A549 (cell line): ENCODE data around the gene IRAK1. TPM values are rescaled to one million over a fixed set of nuclear protein-coding genes. Genes with fewer than 3 reads are reported as not detected.

Experiments
- ATAC-seq, 2 experiments: fragments of 200-7000 bp in 1 of 2; fragments of >200 bp in 1 of 2; cut with Nextera tagmentation in 1 of 2; cut with Tn5 transposase in 1 of 2; 3 replicates each; pipeline versions ENCODE4 v1.8.0 to v1.9.1; 2018 to 2020; ENCODE audit warnings: mild to moderate bottlenecking in 1 of 2, moderate library complexity in 1 of 2
- CTCF ChIA-PET: fragments of 300-600 bp; sonication (Branson Sonifier 250); formaldehyde crosslinking; extraction: SDS; loops from one replicate; lab custom pipeline; 2021; ENCODE audit warnings: antibody characterized with exemption, inconsistent platforms; lab: Yijun Ruan, JAX
- POLR2A ChIA-PET: fragments of 350-600 bp; formaldehyde crosslinking; extraction: SDS; loops from one replicate; lab custom pipeline; 2021; ENCODE audit warnings: antibody characterized with exemption, inconsistent platforms; lab: Yijun Ruan, JAX
- DNase-seq, 2 experiments: peaks; one replicate each; pipeline versions ENCODE4 v3.0.0 to v3.0.0-alpha.2; 2011 to 2016; ENCODE audit warnings: low read depth in 1 of 2, low spot score in 1 of 2
- FAIRE-seq: peaks from 2 replicates; lab custom pipeline; 2011; peaks lifted over from hg19 to GRCh38; lab: Jason Lieb, UNC
- H3K27ac ChIP-seq, 2 experiments: fragments of >200 bp; sonication (Bioruptor Twin); formaldehyde crosslinking; 3 replicates each; pipeline ENCODE4 v1.5.1; 2016 to 2017
- H3K4me1 ChIP-seq: fragments of >200 bp; sonication (Bioruptor Twin); formaldehyde crosslinking; 3 replicates; pipeline ENCODE4 v1.6.1; 2016
- H3K4me2 ChIP-seq: fragments of >200 bp; sonication (Bioruptor Twin); formaldehyde crosslinking; 3 replicates; pipeline ENCODE4 v1.6.1; 2016
- H3K4me3 ChIP-seq: fragments of >200 bp; sonication (Bioruptor Twin); formaldehyde crosslinking; 3 replicates; pipeline ENCODE4 v1.5.1; 2016
- H3K9me3 ChIP-seq: fragments of >200 bp; sonication (Bioruptor Twin); formaldehyde crosslinking; 3 replicates; pipeline ENCODE4 v1.6.1; 2016
- BHLHE40 ChIP-seq: IDR thresholded peaks from 2 replicates; pipeline ENCODE4 v1.6.1; 2012; ENCODE audit warnings: low read depth, low read length, inconsistent platforms
- CHD2 ChIP-seq: fragments of 150-350 bp; IDR thresholded peaks from 2 replicates; pipeline ENCODE4 v1.6.1; 2014; ENCODE audit warnings: low read length; ENCODE audit not compliant: partially characterized antibody
- CTCF ChIP-seq: fragments of >200 bp; sonication (Bioruptor Twin); formaldehyde crosslinking; IDR thresholded peaks from 3 replicates; pipeline ENCODE4 v1.5.1; 2016
- E2F6 ChIP-seq: IDR thresholded peaks from 2 replicates; pipeline ENCODE4 v1.6.1; 2012; ENCODE audit warnings: low read depth, borderline replicate concordance
- EHF ChIP-seq: fragments of 250-450 bp; sonication (Bioruptor Pico); IDR thresholded peaks from 2 replicates; pipeline ENCODE4 v1.5.0; 2020; ENCODE audit warnings: mild to moderate bottlenecking
- EHMT2 ChIP-seq: fragments of 200-600 bp; sonication (generic); IDR thresholded peaks from 2 replicates; pipeline ENCODE4 v1.6.1; 2016; ENCODE audit warnings: antibody characterized with exemption, low read depth, mild to moderate bottlenecking, moderate library complexity
- ELK1 ChIP-seq: fragments of 150-350 bp; IDR thresholded peaks from 2 replicates; pipeline ENCODE4 v1.6.1; 2014; ENCODE audit warnings: low read depth, mild to moderate bottlenecking, low read length
- ESRRA ChIP-seq: fragments of 150-350 bp; IDR thresholded peaks from 2 replicates; pipeline ENCODE4 v1.6.1; 2014; ENCODE audit warnings: mild to moderate bottlenecking, low read length, borderline replicate concordance
- GATA3 ChIP-seq: IDR thresholded peaks from 2 replicates; pipeline ENCODE4 v1.6.1; 2012; ENCODE audit warnings: borderline replicate concordance
- HDAC2 ChIP-seq: fragments of 200-600 bp; sonication (generic); IDR thresholded peaks from 2 replicates; pipeline ENCODE4 v1.6.1; 2016
- HES2 ChIP-seq: fragments of >200 bp; sonication (Bioruptor Twin); formaldehyde crosslinking; IDR thresholded peaks from 2 replicates; pipeline ENCODE4 v1.6.1; 2016
- HEYL ChIP-seq: fragments of 250-450 bp; sonication (Bioruptor Pico); IDR thresholded peaks from 2 replicates; pipeline ENCODE4 v1.8.0; 2021; ENCODE audit warnings: mild to moderate bottlenecking, moderate library complexity
- HOXB13 ChIP-seq: fragments of 250-450 bp; sonication (Bioruptor Pico); IDR thresholded peaks from 2 replicates; pipeline ENCODE4 v1.5.0; 2020; ENCODE audit warnings: low read depth, mild to moderate bottlenecking, moderate library complexity
- JUN ChIP-seq, 2 experiments: fragments of >200 bp; sonication (Bioruptor Twin); formaldehyde crosslinking; IDR thresholded peaks; 2 replicates in 1 of 2; 3 replicates in 1 of 2; pipeline ENCODE4 v1.6.1; 2016 to 2017
- KDM5A ChIP-seq: fragments of 200-600 bp; sonication (generic); IDR thresholded peaks from 2 replicates; pipeline ENCODE4 v1.6.1; 2016; ENCODE audit warnings: antibody characterized with exemption, mild to moderate bottlenecking
- MYC ChIP-seq: IDR thresholded peaks from 2 replicates; pipeline ENCODE4 v1.6.1; 2012; ENCODE audit warnings: mild to moderate bottlenecking, inconsistent platforms, low read length, improper control_type of control experiment, borderline replicate concordance
- NR3C1 ChIP-seq: fragments of >200 bp; sonication (Bioruptor Twin); formaldehyde crosslinking; IDR thresholded peaks from 3 replicates; pipeline ENCODE4 v1.6.1; 2017
- PBX3 ChIP-seq: IDR thresholded peaks from 2 replicates; pipeline ENCODE4 v1.6.1; 2012
- PHF8 ChIP-seq: fragments of 200-600 bp; sonication (generic); IDR thresholded peaks from 2 replicates; pipeline ENCODE4 v1.6.1; 2016; ENCODE audit warnings: low read depth, mild to moderate bottlenecking, antibody characterized with exemption, moderate library complexity, borderline replicate concordance
- POLR2A ChIP-seq: IDR thresholded peaks from 2 replicates; pipeline ENCODE4 v1.6.1; 2012; ENCODE audit warnings: mild to moderate bottlenecking, low read length
- POLR2AphosphoS2 ChIP-seq: conservative IDR thresholded peaks from 2 replicates; pipeline ENCODE4 v1.6.1; 2012; ENCODE audit warnings: low read length, improper control_type of control experiment, inconsistent platforms
- RAD21 ChIP-seq, 2 experiments: fragments of >200 bp in 1 of 2; sonication (Bioruptor Twin) in 1 of 2; formaldehyde crosslinking in 1 of 2; IDR thresholded peaks in 1 of 2; conservative IDR thresholded peaks in 1 of 2; 2 replicates in 1 of 2; 3 replicates in 1 of 2; pipeline ENCODE4 v1.6.1; 2012 to 2018; ENCODE audit warnings: inconsistent platforms in 1 of 2
- RFX5 ChIP-seq: fragments of 450-650 bp; IDR thresholded peaks from 2 replicates; pipeline ENCODE4 v1.7.1; 2014; ENCODE audit warnings: antibody characterized with exemption, mild to moderate bottlenecking, moderate library complexity
- SREBF2 ChIP-seq: fragments of 450-650 bp; IDR thresholded peaks from 2 replicates; pipeline ENCODE4 v1.6.1; 2014; ENCODE audit warnings: mild to moderate bottlenecking, moderate library complexity
- TFCP2L1 ChIP-seq: fragments of 250-450 bp; sonication (Bioruptor Pico); IDR thresholded peaks from 2 replicates; pipeline ENCODE4 v1.5.0; 2021; ENCODE audit warnings: mild to moderate bottlenecking
- TP53 ChIP-seq: fragments of 250-450 bp; sonication (Bioruptor Pico); IDR thresholded peaks from 2 replicates; pipeline ENCODE4 v1.5.0; 2021; ENCODE audit warnings: mild to moderate bottlenecking, moderate library complexity
- USF2 ChIP-seq: fragments of 450-650 bp; IDR thresholded peaks from 2 replicates; pipeline ENCODE4 v1.6.1; 2014; ENCODE audit warnings: antibody characterized with exemption
- ZFP36 ChIP-seq: fragments of 450-650 bp; IDR thresholded peaks from 2 replicates; pipeline ENCODE4 v1.6.1; 2014; ENCODE audit warnings: borderline replicate concordance; ENCODE audit not compliant: partially characterized antibody
- ZSCAN20 ChIP-seq: fragments of 250-450 bp; sonication (Bioruptor Pico); IDR thresholded peaks from 2 replicates; pipeline ENCODE4 v1.8.0; 2022; ENCODE audit warnings: mild to moderate bottlenecking, moderate library complexity
- WGBS: methylation state at CpG from one replicate; pipeline ENCODE4 v1.1.6; 2017; ENCODE audit errors: missing lambda C conversion rate; 5-methylcytosine and 5-hydroxymethylcytosine counted together
- polyA plus RNA-seq, 4 experiments: library from polyadenylated mRNA; depleted of rRNA in 3 of 4; stranded (reverse); fragments of >200 nt; fragmentation: RNase III in 1 of 4; extraction: RNeasy Plus Mini Kit Qiagen cat#74134 plus additional on column Dnase treatment in 1 of 4; gene quantifications; 2 replicates in 3 of 4; 3 replicates in 1 of 4; pipeline ENCODE4 v1.2.3, GENCODE V29; 2011 to 2017

The IRAK1 gene
- polyA plus RNA-seq, 2 of the 4 experiments (the other 2 are of a cell fraction): 73.1 to 177 TPM

GRCh38 chrX:154046940-154047610 lies 27.4 kb upstream of the IRAK1 start:
- Histone ChIP-seq H3K9me3 (no peaks in the 10 kb centered on the region), H3K4me2 (peak overlapping the region; percentile 67), H3K27ac (peak overlapping the region; percentile 76 to 85), H3K4me3 (peak overlapping the region; percentile 3; the same call in 1 of the 3 replicates), H3K4me1 (peaks cover 73% of the 10 kb centered on the region)
- ChIA-PET POLR2A (interaction anchor here (1.1 to 1.6 kb wide), 4 partner anchors 27 to 76 kb away, joined by 6 to 11 read pairs (median 7); partner anchors contain the start of genes HCFC1 and IRAK1), CTCF (interaction anchor here (0.9 to 2.6 kb wide), 10 partner anchors 10 to 46 kb away, joined by 3 to 11 read pairs (median 3); partner anchors contain the start of gene IRAK1)
- DNase-seq (peak in 1 of 2 experiments; percentile 16), FAIRE-seq (peak; percentile 84), ATAC-seq (peak in 1 of 2 experiments; percentile 10; a peak in 2 of 6 replicates)
- 18% methylated on average over 4 of the region's 4 CpGs for WGBS
- no peak for TF ChIP-seq POLR2A
- no peak for TF ChIP-seq E2F6
- TF ChIP-seq NR3C1: no peak
- TF ChIP-seq ZSCAN20 (CRISPR knock-in tag): no peak
- no peak for TF ChIP-seq CHD2
- no peak for TF ChIP-seq JUN (IDR thresholded peaks at IDR 0.05)
- TF ChIP-seq BHLHE40: no peak

- Histone ChIP-seq H3K4me2 (peak overlapping the region; percentile 67), H3K9me3 (no peaks in the 10 kb centered on the region), H3K27ac (peak overlapping the region; percentile 76 to 85), H3K4me1 (peaks cover 75% of the 10 kb centered on the region), H3K4me3 (no peak overlapping the region)
- peak; percentile 96 for FAIRE-seq
- ChIA-PET CTCF (interaction anchor here (0.6 to 2.6 kb wide), 11 partner anchors 10 to 47 kb away, joined by 3 to 11 read pairs (median 3); partner anchors contain the start of gene IRAK1), POLR2A (interaction anchor here (0.5 to 1.6 kb wide), 7 partner anchors 16 to 75 kb away, joined by 3 to 11 read pairs (median 6); partner anchors contain the start of genes HCFC1 and IRAK1)
- ATAC-seq: peak; percentile 84 to 85
- DNase-seq: peak; percentile 21 to 78
- 10% methylated on average over 10 of the region's 10 CpGs for WGBS
- TF ChIP-seq SREBF2: no peak
- TF ChIP-seq PBX3: no peak
- TF ChIP-seq HDAC2: no peak
- TF ChIP-seq ESRRA: no peak
- no peak for TF ChIP-seq NR3C1
- no peak for TF ChIP-seq USF2
- no peak for TF ChIP-seq MYC
- no peak for TF ChIP-seq EHF
- no peak for TF ChIP-seq TP53 (CRISPR knock-in tag)
- TF ChIP-seq ELK1: no peak
- 0 out of 2 replicates have a peak, but pooled peaks have one; percentile 12 for TF ChIP-seq GATA3
- no peak for TF ChIP-seq POLR2AphosphoS2
- TF ChIP-seq EHMT2: no peak
- no peak for TF ChIP-seq HES2
- no peak for TF ChIP-seq JUN (IDR thresholded peaks at IDR 0.05)
- no peak for TF ChIP-seq KDM5A
- no peak for TF ChIP-seq RFX5
- TF ChIP-seq PHF8: no peak
- TF ChIP-seq ZFP36: no peak
- TF ChIP-seq POLR2A: no peak
- no peak for TF ChIP-seq TFCP2L1 (CRISPR knock-in tag)
- TF ChIP-seq CTCF: peak; percentile 17; the same call in 1 of the 3 replicates
- no peak for TF ChIP-seq HEYL (CRISPR knock-in tag)
- no peak for TF ChIP-seq HOXB13 (CRISPR knock-in tag)
- peak in 1 of 2 experiments; percentile 33; a peak in 2 of 5 replicates for TF ChIP-seq RAD21 (conservative IDR thresholded peaks at IDR 0.05 in 1 of 2, IDR thresholded peaks at IDR 0.05 in 1 of 2)
Measured at GRCh38 chrX:154046031-154046781, 26.5 kb upstream of the IRAK1 start.
